ENCODE results near the gene PPP5C.

- TF ChIP-seq CTCF (IDR thresholded peaks at IDR 0.05; ENCODE audit: borderline replicate concordance, extremely low read depth, low read length, poor library complexity, severe bottlenecking): no peak
- no peak for TF ChIP-seq EZH2 (IDR thresholded peaks at IDR 0.05; ENCODE audit: borderline replicate concordance, low read depth, low read length, severe bottlenecking)
These were observed 65.9 kb downstream of the PPP5C start for GRCh38 chr19:46412650-46413261.
